SK-N-SH (cell line): ENCODE measurements around the gene POLR3B. TPM values are rescaled to one million over a fixed set of nuclear protein-coding genes. Genes with fewer than 3 reads are reported as not detected.

Experiments used
- CTCF ChIA-PET: fragments of 300-600, 350-600 bp; formaldehyde crosslinking; extraction: SDS; loops from one replicate; lab custom pipeline; 2021; lab: Yijun Ruan, JAX
- POLR2A ChIA-PET: fragments of 350-600 bp; sonication (Branson Sonifier 250); formaldehyde crosslinking; extraction: SDS; loops from one replicate; lab custom pipeline; 2020; ENCODE audit warnings: antibody characterized with exemption, inconsistent platforms; lab: Yijun Ruan, JAX
- DNase-seq: peaks from one replicate; pipeline ENCODE4 v3.0.0; 2012
- H2AFZ ChIP-seq: fragments of 200-600 bp; sonication (generic); 2 replicates; pipeline ENCODE4 v1.8.1; 2016; ENCODE audit warnings: antibody characterized with exemption, mild to moderate bottlenecking, low read depth
- H3F3A ChIP-seq: fragments of 200-600 bp; sonication (generic); replicated peaks from 2 replicates; pipeline ENCODE3; 2016; ENCODE audit warnings: antibody characterized with exemption, mild to moderate bottlenecking; ENCODE audit not compliant: insufficient read depth
- H3K27ac ChIP-seq, 2 experiments: fragments of 200-500 bp in 1 of 2; fragments of 200-600 bp in 1 of 2; sonication (Bioruptor generic) in 1 of 2; sonication (generic), shearing (Covaris generic) in 1 of 2; 2 replicates each; pipeline versions ENCODE4 v1.5.1 to v1.6.1; 2014 to 2016; ENCODE audit warnings: low read depth in 2 of 2, inconsistent platforms in 1 of 2, low read length in 1 of 2, mild to moderate bottlenecking in 1 of 2, mixed read lengths in 1 of 2
- H3K27me3 ChIP-seq: fragments of 200-600 bp; sonication (generic), shearing (Covaris generic); 2 replicates; pipeline ENCODE4 v1.6.1; 2016; ENCODE audit warnings: mixed run types; ENCODE audit not compliant: insufficient read depth
- H3K36me3 ChIP-seq, 2 experiments: fragments of 200-500 bp in 1 of 2; fragments of 200-600 bp in 1 of 2; sonication (Bioruptor generic) in 1 of 2; sonication (generic) in 1 of 2; replicated peaks in 1 of 2; 2 replicates each; pipeline versions ENCODE3 to v1.5.1; 2014 to 2016; ENCODE audit warnings: low read length in 1 of 2, mild to moderate bottlenecking in 1 of 2; ENCODE audit not compliant: insufficient read depth in 2 of 2, control insufficient read depth in 1 of 2
- H3K4me1 ChIP-seq, 2 experiments: fragments of 200-500 bp in 1 of 2; fragments of 200-600 bp in 1 of 2; sonication (Bioruptor generic) in 1 of 2; sonication (generic), shearing (Covaris generic) in 1 of 2; 2 replicates each; pipeline versions ENCODE4 v1.5.1 to v1.6.1; 2014 to 2016; ENCODE audit warnings: low read depth in 1 of 2, low read length in 1 of 2, mixed run types in 1 of 2; ENCODE audit not compliant: insufficient read depth in 2 of 2, control insufficient read depth in 1 of 2
- H3K4me2 ChIP-seq: fragments of 200-600 bp; sonication (generic), shearing (Covaris generic); 2 replicates; pipeline ENCODE4 v1.6.1; 2017; ENCODE audit warnings: mixed run types
- H3K4me3 ChIP-seq, 2 experiments: fragments of 200-500 bp in 1 of 2; fragments of 200-600 bp in 1 of 2; sonication (Bioruptor generic) in 1 of 2; sonication (generic), shearing (Covaris generic) in 1 of 2; 2 replicates each; pipeline versions ENCODE4 v1.5.1 to v1.8.1; 2014 to 2016; ENCODE audit warnings: low read depth in 2 of 2, inconsistent platforms in 1 of 2, low read length in 1 of 2, mild to moderate bottlenecking in 1 of 2, mixed read lengths in 1 of 2, moderate library complexity in 1 of 2
- H3K79me2 ChIP-seq: fragments of 200-600 bp; sonication (generic); 2 replicates; pipeline ENCODE4 v1.8.1; 2017; ENCODE audit warnings: mild to moderate bottlenecking; ENCODE audit not compliant: insufficient read depth
- H3K9ac ChIP-seq: fragments of 200-600 bp; sonication (generic); 2 replicates; pipeline ENCODE4 v1.6.1; 2017; ENCODE audit warnings: mixed run types
- H3K9me2 ChIP-seq: fragments of 200-600 bp; sonication (generic); 2 replicates; pipeline ENCODE4 v1.6.1; 2017; ENCODE audit warnings: mixed run types
- H3K9me3 ChIP-seq: fragments of 200-600 bp; sonication (generic); 2 replicates; pipeline ENCODE4 v1.6.1; 2017; ENCODE audit warnings: mixed run types, mild to moderate bottlenecking, moderate library complexity
- H4K20me1 ChIP-seq: fragments of 200-600 bp; sonication (generic); 2 replicates; pipeline ENCODE4 v1.6.1; 2017; ENCODE audit warnings: mild to moderate bottlenecking, mixed run types; ENCODE audit not compliant: insufficient read depth
- CTCF ChIP-seq: fragments of 200-600 bp; sonication (generic); IDR thresholded peaks from 2 replicates; pipeline ENCODE4 v1.6.1; 2017; ENCODE audit warnings: antibody characterized with exemption, mild to moderate bottlenecking, moderate library complexity
- EP300 ChIP-seq, 2 experiments: IDR thresholded peaks; 2 replicates each; pipeline versions ENCODE4 v1.4.0 to v1.6.1; 2012; ENCODE audit warnings: borderline replicate concordance in 1 of 2, low read depth in 1 of 2, low read length in 1 of 2
- FOXJ3 ChIP-seq: sonication (generic); formaldehyde crosslinking; IDR thresholded peaks from 2 replicates; pipeline ENCODE4 v1.5.1; 2020; ENCODE audit warnings: mild to moderate bottlenecking, missing genetic modification reagents
- IRF3 ChIP-seq: fragments of 150-350 bp; IDR thresholded peaks from 2 replicates; pipeline ENCODE4 v1.6.1; 2016; ENCODE audit warnings: mild to moderate bottlenecking, low read depth, low read length
- MEF2A ChIP-seq: IDR thresholded peaks from 2 replicates; pipeline ENCODE4 v1.4.0; 2012; ENCODE audit warnings: low read depth, borderline replicate concordance
- NFIC ChIP-seq: IDR thresholded peaks from 2 replicates; pipeline ENCODE4 v1.4.0; 2012; ENCODE audit warnings: borderline replicate concordance
- RCOR1 ChIP-seq: fragments of 150-350 bp; IDR thresholded peaks from 2 replicates; pipeline ENCODE4 v1.6.1; 2017; ENCODE audit warnings: antibody characterized with exemption, low read length
- REST ChIP-seq: IDR thresholded peaks from 2 replicates; pipeline ENCODE4 v1.6.1; 2012; ENCODE audit warnings: mild to moderate bottlenecking, low read depth, low read length, moderate library complexity
- RFX5 ChIP-seq: IDR thresholded peaks from 2 replicates; pipeline ENCODE4 v1.6.1; 2012; ENCODE audit warnings: mild to moderate bottlenecking, improper control_type of control experiment, low read length
- SIN3A ChIP-seq: IDR thresholded peaks from 2 replicates; pipeline ENCODE4 v1.6.1; 2012; ENCODE audit warnings: low read depth, mild to moderate bottlenecking, low read length, moderate library complexity, borderline replicate concordance
- SMC3 ChIP-seq: IDR thresholded peaks from 2 replicates; pipeline ENCODE4 v1.6.1; 2012; ENCODE audit warnings: low read depth, low read length, improper control_type of control experiment
- TCF12 ChIP-seq: IDR thresholded peaks from 2 replicates; pipeline ENCODE4 v1.4.0; 2012
- TEAD4 ChIP-seq: IDR thresholded peaks from 2 replicates; pipeline ENCODE4 v1.4.0; 2012; ENCODE audit warnings: mild to moderate bottlenecking, borderline replicate concordance; ENCODE audit not compliant: insufficient read depth
- WGBS: methylation state at CpG from one replicate; pipeline ENCODE4 v1.1.6; 2017; ENCODE audit warnings: low lambda C conversion rate; 5-methylcytosine and 5-hydroxymethylcytosine counted together
- polyA plus RNA-seq, 3 experiments: library from polyadenylated mRNA; depleted of rRNA; stranded (reverse); fragments of >200 nt; gene quantifications; 2 replicates each; pipeline ENCODE4 v1.2.3, GENCODE V29; 2012
- TF ChIP-seq, protein P1 (sequence below): IDR thresholded peaks from 2 replicates; pipeline ENCODE4 v1.4.0; 2012; ENCODE audit warnings: low read depth, borderline replicate concordance
- TF ChIP-seq, protein P2 (sequence below): IDR thresholded peaks from 2 replicates; pipeline ENCODE4; 2012

The POLR3B gene
- polyA plus RNA-seq, 1 of the 3 experiments (the other 2 are of a cell fraction) = 3.3 TPM

DNA sequence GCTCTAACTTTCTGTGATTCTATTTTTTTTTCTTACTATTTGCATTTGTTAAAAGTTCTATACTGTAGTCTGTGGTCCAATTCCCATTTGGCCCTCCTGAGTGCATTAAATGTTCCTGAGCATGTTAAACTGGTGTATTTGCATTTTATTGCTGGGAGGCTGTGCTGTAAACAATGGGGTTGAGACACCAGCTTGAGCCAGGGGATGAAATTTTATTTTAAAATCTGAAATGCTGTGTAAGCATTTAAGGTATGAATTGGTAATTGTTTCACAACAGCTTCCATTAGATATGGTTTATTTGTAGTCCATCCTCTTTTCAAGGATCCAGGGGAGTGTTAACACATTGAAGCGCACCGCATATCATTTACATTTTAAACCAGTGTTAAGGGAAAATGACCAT is 135.3 kb downstream of the POLR3B start:
- CTCF ChIA-PET = interaction anchor here (0.6 to 1.8 kb wide), 2 partner anchors 426 to 685 kb away, joined by 3 to 5 read pairs; no protein-coding TSS in a partner anchor

More for the DNA sequence above, 135.3 kb downstream of the POLR3B start:
- POLR2A ChIA-PET = no interaction called here
- no peaks in the 10 kb centered on the region for H3K9me2 ChIP-seq
- H3F3A ChIP-seq = no peaks in the 10 kb centered on the region
- H2AFZ ChIP-seq = no peak overlapping the region
- H3K9ac ChIP-seq = no peak overlapping the region
- H3K9me3 ChIP-seq = no peaks in the 10 kb centered on the region
- no peaks in the 10 kb centered on the region for H4K20me1 ChIP-seq
- no peak for DNase-seq
- H3K4me2 ChIP-seq = no peak overlapping the region
- H3K79me2 ChIP-seq = no peaks in the 10 kb centered on the region
- H3K4me3 ChIP-seq = no peak overlapping the region
- 97% methylated on average over 2 of the region's 2 CpGs for WGBS
- no peaks in the 10 kb centered on the region for H3K27me3 ChIP-seq
- H3K27ac ChIP-seq = no peak overlapping the region
- peaks cover 7 to 8% of the 10 kb centered on the region in 2 experiments for H3K36me3 ChIP-seq
- TF ChIP-seq, protein P1, sequence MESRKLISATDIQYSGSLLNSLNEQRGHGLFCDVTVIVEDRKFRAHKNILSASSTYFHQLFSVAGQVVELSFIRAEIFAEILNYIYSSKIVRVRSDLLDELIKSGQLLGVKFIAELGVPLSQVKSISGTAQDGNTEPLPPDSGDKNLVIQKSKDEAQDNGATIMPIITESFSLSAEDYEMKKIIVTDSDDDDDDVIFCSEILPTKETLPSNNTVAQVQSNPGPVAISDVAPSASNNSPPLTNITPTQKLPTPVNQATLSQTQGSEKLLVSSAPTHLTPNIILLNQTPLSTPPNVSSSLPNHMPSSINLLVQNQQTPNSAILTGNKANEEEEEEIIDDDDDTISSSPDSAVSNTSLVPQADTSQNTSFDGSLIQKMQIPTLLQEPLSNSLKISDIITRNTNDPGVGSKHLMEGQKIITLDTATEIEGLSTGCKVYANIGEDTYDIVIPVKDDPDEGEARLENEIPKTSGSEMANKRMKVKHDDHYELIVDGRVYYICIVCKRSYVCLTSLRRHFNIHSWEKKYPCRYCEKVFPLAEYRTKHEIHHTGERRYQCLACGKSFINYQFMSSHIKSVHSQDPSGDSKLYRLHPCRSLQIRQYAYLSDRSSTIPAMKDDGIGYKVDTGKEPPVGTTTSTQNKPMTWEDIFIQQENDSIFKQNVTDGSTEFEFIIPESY = no peak
- no peak for TF ChIP-seq CTCF
- no peak for TF ChIP-seq FOXJ3 (CRISPR knock-in tag)
- no peak for TF ChIP-seq REST
- no peak for TF ChIP-seq RFX5
- TF ChIP-seq SIN3A = no peak
- no peak for TF ChIP-seq MEF2A
- no peak for TF ChIP-seq EP300 (IDR thresholded peaks at IDR 0.05; ENCODE audit: borderline replicate concordance in 1 of 2, low read depth in 1 of 2, low read length in 1 of 2)
- no peak for TF ChIP-seq RCOR1
- TF ChIP-seq SMC3 = no peak
- no peak for TF ChIP-seq TEAD4
- TF ChIP-seq NFIC = no peak
- no peak for TF ChIP-seq TCF12
- TF ChIP-seq, protein P2, sequence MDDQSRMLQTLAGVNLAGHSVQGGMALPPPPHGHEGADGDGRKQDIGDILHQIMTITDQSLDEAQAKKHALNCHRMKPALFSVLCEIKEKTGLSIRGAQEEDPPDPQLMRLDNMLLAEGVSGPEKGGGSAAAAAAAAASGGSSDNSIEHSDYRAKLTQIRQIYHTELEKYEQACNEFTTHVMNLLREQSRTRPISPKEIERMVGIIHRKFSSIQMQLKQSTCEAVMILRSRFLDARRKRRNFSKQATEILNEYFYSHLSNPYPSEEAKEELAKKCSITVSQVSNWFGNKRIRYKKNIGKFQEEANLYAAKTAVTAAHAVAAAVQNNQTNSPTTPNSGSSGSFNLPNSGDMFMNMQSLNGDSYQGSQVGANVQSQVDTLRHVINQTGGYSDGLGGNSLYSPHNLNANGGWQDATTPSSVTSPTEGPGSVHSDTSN = no peak
- no peak for TF ChIP-seq IRF3
- H3K4me1 ChIP-seq = peaks cover 0 to 7% of the 10 kb centered on the region in 2 experiments; a peak in 2 of 4 replicates
